Glutamatergic neuron (in vitro differentiated cells): ENCODE measurements around the gene VPS50. TPM values are rescaled to one million over a fixed set of nuclear protein-coding genes. Genes with fewer than 3 reads are reported as not detected.

Source experiments
- DNase-seq: peaks from one replicate; pipeline ENCODE4 v3.0.0; 2022
- H3K27ac Mint-ChIP-seq: one replicate; pipeline ENCODE4 v1.8.0; 2020; ENCODE audit warnings: mild to moderate bottlenecking, mixed read lengths, inconsistent platforms; ENCODE audit not compliant: unreplicated experiment
- H3K27me3 Mint-ChIP-seq: one replicate; pipeline ENCODE4 v1.8.0; 2020; ENCODE audit warnings: mild to moderate bottlenecking, moderate library complexity, mixed read lengths, inconsistent platforms; ENCODE audit not compliant: unreplicated experiment
- H3K36me3 Mint-ChIP-seq: one replicate; pipeline ENCODE4 v1.8.0; 2020; ENCODE audit warnings: mild to moderate bottlenecking, mixed read lengths, inconsistent platforms; ENCODE audit not compliant: unreplicated experiment
- H3K4me1 Mint-ChIP-seq: one replicate; pipeline ENCODE4 v1.8.0; 2020; ENCODE audit warnings: mild to moderate bottlenecking, low read depth, mixed read lengths, inconsistent platforms; ENCODE audit not compliant: unreplicated experiment
- H3K4me3 Mint-ChIP-seq: one replicate; pipeline ENCODE4 v1.8.0; 2020; ENCODE audit warnings: mild to moderate bottlenecking, mixed read lengths, inconsistent platforms; ENCODE audit not compliant: unreplicated experiment
- H3K9me3 Mint-ChIP-seq: one replicate; pipeline ENCODE4 v1.8.0; 2020; ENCODE audit warnings: mild to moderate bottlenecking, moderate library complexity, mixed read lengths, inconsistent platforms; ENCODE audit not compliant: unreplicated experiment
- total RNA-seq: library from RNA; stranded (reverse); fragmentation: NEBNext Ultra II Directional; extraction: Animal tissue kit (Norgen Biotek cat#: 25700); gene quantifications from one replicate; pipeline ENCODE4 v1.2.1, GENCODE V29; 2021; ENCODE audit not compliant: unreplicated experiment
- TF ChIP-seq, protein P1 (sequence below): fragments of 200-600 bp; sonication (generic); IDR thresholded peaks from one replicate; pipeline ENCODE4 v1.5.0; 2021; ENCODE audit not compliant: partially characterized antibody, unreplicated experiment

Gene VPS50
- total RNA-seq, 1 donor from 2014 or later = 31.7 TPM

DNA sequence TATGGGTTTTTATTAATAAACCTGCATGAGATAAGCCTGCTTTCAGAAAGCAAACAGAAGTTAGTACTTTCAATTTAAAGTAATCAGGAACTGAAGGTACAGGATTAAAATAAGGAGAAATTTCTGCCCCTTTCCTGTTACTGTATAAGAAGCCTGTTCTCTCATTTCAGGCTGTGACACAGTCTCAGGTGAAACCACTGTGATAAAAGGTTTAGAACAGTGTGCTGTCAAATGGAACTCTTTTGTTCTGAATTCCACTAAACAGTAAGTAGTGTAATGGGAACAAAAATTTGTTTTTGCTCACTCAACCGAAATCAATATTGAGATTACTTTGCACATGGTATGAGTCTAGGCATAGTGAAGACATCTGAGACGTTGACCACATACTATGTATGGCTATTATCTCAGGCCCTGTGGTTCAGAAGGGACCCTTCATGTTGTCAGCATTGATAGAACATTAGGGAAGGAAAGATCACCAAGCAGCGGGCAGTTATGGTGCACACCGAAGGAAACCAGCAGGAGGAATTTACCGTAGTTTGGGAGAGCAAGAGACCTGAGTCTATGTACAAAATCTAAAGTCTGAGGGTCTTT is 20.8 kb upstream of the VPS50 start:
- no peaks in the 10 kb centered on the region for H3K4me1 Mint-ChIP-seq
- TF ChIP-seq, protein P1, sequence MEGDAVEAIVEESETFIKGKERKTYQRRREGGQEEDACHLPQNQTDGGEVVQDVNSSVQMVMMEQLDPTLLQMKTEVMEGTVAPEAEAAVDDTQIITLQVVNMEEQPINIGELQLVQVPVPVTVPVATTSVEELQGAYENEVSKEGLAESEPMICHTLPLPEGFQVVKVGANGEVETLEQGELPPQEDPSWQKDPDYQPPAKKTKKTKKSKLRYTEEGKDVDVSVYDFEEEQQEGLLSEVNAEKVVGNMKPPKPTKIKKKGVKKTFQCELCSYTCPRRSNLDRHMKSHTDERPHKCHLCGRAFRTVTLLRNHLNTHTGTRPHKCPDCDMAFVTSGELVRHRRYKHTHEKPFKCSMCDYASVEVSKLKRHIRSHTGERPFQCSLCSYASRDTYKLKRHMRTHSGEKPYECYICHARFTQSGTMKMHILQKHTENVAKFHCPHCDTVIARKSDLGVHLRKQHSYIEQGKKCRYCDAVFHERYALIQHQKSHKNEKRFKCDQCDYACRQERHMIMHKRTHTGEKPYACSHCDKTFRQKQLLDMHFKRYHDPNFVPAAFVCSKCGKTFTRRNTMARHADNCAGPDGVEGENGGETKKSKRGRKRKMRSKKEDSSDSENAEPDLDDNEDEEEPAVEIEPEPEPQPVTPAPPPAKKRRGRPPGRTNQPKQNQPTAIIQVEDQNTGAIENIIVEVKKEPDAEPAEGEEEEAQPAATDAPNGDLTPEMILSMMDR = no peak
- H3K27ac Mint-ChIP-seq = no peak overlapping the region
- H3K9me3 Mint-ChIP-seq = no peaks in the 10 kb centered on the region
- DNase-seq = no peak
- H3K27me3 Mint-ChIP-seq = peaks cover 2% of the 10 kb centered on the region
- H3K4me3 Mint-ChIP-seq = no peak overlapping the region
- no peaks in the 10 kb centered on the region for H3K36me3 Mint-ChIP-seq

DNA sequence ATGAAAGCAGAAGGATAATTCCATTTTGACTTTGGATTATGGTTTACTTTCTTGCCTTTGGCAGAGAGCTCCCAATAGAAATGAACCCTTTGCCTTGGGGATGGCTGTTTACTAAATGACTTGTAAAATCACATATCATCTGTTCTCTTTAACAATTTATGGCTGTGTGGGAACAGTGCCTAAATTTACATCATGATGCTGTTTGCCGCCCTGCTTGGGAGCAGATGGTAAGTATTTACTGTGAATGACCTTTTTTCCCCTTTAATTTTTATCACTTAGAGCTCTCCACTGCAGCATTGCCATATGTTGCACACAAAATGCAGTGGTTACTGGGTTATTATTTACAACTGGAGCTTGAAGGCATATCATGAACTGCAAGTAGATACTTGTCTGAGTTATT is 19.3 kb upstream of the VPS50 start:
- Mint-ChIP-seq H3K9me3 (no peaks in the 10 kb centered on the region), H3K27ac (no peak overlapping the region), H3K4me3 (no peak overlapping the region), H3K4me1 (no peaks in the 10 kb centered on the region), H3K27me3 (peaks cover 2% of the 10 kb centered on the region), H3K36me3 (no peaks in the 10 kb centered on the region)
- DNase-seq = no peak
- TF ChIP-seq, protein P1 = no peak

DNA sequence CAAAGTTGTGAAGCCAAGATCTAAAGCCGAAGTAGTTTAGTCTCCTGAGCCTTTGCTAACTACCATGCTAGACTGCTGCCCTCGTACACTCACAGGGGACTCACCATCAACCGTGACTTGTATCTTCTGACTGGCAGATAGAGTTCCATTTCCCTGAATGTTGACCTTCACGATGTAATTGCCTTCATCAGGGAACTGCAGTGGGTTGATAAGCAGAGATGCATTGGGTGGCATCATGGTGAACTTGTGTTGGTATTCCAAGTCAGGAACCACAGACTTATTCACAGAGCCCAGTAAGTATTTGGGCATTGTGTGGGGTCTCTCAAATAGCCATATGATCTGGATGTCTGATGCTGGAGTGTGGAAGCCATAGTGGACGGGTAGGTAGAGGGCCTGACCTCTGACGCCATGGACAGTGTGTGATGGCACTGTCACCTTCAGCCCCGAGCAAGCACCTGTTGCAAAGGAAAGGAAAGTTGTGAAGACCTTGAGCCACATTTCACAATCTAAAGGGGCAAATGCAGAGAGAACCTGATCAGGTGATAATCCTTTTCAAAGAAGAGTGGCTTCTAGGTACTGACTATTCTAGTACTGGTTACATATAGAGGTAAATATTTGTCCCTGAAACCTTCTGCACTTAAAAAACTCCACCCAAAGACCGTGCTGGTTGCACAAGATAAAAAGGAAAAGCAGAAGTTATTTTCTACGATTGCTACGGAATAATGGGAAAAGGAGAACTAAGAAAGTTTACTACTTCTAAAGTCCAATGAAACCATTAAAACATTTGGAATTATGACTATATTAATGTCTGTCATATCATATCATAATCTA is 13.0 kb upstream of the VPS50 start:
- Mint-ChIP-seq H3K36me3 (no peaks in the 10 kb centered on the region), H3K4me3 (no peak overlapping the region)

DNA sequence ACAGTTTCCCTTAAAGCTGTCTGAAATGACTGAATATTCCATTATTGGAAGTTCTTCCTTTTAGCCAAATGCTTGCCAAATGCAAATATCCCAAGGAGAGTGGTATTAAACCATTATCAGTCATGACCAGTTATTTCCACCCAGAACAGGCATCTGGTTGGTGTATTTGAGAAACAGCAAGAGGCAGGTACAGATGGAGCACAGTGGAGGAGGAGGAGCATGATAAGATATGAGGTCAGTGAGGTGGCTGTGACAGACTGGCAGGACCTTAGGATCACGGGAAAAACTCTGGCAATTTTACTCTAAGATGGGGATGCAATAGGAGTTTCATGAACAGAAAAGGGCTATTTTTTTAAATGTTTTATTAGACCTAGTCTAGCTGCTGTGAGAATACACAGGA is 12.3 kb upstream of the VPS50 start:
- no peaks in the 10 kb centered on the region for H3K4me1 Mint-ChIP-seq
- H3K9me3 Mint-ChIP-seq = no peaks in the 10 kb centered on the region
- no peak overlapping the region for H3K27ac Mint-ChIP-seq
- no peaks in the 10 kb centered on the region for H3K36me3 Mint-ChIP-seq
- no peak for DNase-seq
- TF ChIP-seq, protein P1 = no peak
- H3K27me3 Mint-ChIP-seq = no peaks in the 10 kb centered on the region
- H3K4me3 Mint-ChIP-seq = no peak overlapping the region

More for the DNA sequence above, 13.0 kb upstream of the VPS50 start:
- Mint-ChIP-seq H3K4me1 (no peaks in the 10 kb centered on the region), H3K27me3 (no peaks in the 10 kb centered on the region), H3K9me3 (no peaks in the 10 kb centered on the region), H3K27ac (no peak overlapping the region)
- DNase-seq = no peak
- TF ChIP-seq, protein P1 = no peak

DNA sequence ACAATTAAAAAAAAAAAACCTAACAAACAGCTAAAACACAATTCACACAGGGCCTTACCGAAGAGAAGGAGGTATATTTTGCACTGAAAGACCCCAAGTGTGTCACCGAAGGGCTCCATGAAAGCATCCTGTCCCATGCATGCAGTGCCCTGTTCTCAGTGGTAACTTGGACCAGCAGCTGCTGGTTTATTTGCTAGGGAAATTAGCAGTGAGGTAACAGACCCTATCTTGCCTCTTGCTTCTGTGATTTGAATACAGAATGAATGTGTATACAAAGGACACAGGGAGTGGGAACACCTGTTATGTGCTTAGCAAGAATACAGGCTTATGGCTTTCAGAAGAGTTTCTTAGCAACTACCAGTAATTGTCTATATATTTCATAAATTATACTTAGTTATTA is 5.9 kb upstream of the VPS50 start, which contains the start of gene HEPACAM2:
HEPACAM2 (minus strand) TSS at position 160 of the 400 bp plus-strand sequence.
- Mint-ChIP-seq H3K4me1 (no peaks in the 10 kb centered on the region), H3K27ac (no peak within 1 kb of the TSS), H3K9me3 (no peaks in the 10 kb centered on the region), H3K4me3 (no peak within 1 kb of the TSS), H3K27me3 (no peaks in the 10 kb centered on the region), H3K36me3 (no peaks in the 10 kb centered on the region)
- TF ChIP-seq, protein P1 = no peak
- DNase-seq = no peak
